ENCODE results near the gene NUTF2. TPM values are rescaled to one million over a fixed set of nuclear protein-coding genes. Genes with fewer than 3 reads are reported as not detected.
"Not testable (repeated sequence)": the region's sequence is repeated elsewhere in the genome, so short reads cannot be mapped to it uniquely, and the experiment has no call there.

The NUTF2 gene
- total RNA-seq, 1 experiment from 2014 or later = 178 TPM

GRCh38 chr16:67892375-67892774 lies 45.6 kb downstream of the NUTF2 start:
- no peaks in the 10 kb centered on the region for H3K9me3 ChIP-seq
- no peaks in the 10 kb centered on the region for H3K27me3 ChIP-seq
- DNase-seq = no peak
- peak overlapping the region; percentile 75 for H3K4me3 ChIP-seq
- H3K36me3 ChIP-seq = no peaks in the 10 kb centered on the region

DNA sequence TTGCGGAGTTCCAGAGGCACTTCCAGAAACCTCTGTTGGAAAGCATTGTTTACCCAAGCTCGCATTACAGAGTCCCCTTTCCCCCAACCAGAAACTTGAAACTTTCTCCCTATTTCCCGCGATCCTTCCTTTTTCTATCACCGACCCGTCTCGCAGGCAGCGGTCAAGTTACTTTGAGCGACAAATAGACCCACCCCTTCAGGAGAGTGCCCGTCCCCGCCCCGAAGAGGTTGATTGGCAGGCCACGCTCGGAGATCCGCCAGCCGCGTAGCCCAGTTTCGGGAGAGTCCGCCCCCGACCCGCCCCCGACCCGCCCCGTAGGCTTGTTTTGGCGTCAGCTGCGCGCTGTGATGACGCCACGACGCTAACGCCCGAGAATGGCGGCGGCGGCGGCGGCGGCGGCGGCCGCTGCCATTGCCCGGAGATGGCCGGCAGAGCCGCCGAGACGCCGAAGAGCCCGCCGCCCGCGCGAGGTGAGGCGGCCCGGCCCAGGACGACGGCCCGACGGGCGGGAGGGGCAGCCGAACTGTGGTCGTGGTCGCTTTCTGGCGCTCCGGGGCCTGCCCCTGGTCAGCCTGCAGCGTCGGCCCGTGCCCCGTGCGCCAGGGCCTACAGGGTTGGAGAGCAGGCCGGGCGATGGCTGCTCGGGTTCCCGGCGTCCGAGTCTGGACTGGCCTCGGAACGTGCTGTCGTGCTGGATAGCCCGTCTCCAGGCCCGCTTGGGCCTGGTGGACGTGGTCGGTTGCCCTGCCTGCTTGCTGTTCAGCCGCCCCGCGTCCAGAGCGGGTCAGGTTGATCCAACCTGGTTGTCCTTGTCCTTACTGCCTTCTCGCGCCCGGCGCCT lies 46.4 kb downstream of the NUTF2 start, which contains the start of gene PSKH1:
PSKH1 (plus strand) TSS at position 356 of the 844 bp plus-strand sequence. CDS start 15,496 bp downstream, outside the sequence.
- Histone ChIP-seq H3K27me3 (no peaks in the 10 kb centered on the region), H3K4me3 (peak within 1 kb of the TSS; percentile 75), H3K9me3 (no peaks in the 10 kb centered on the region), H3K36me3 (no peaks in the 10 kb centered on the region)
- DNase-seq = peak; percentile 88

GRCh38 chr16:67893743-67894399 lies 47.1 kb downstream of the NUTF2 start:
- Histone ChIP-seq H3K4me3 (peak overlapping the region; percentile 75), H3K27me3 (no peaks in the 10 kb centered on the region), H3K36me3 (no peaks in the 10 kb centered on the region), H3K9me3 (no peaks in the 10 kb centered on the region)
- no peak for DNase-seq

- H3K4me3 ChIP-seq = no peak overlapping the region
- peak; percentile 20 for DNase-seq
- H3K36me3 ChIP-seq = no peaks in the 10 kb centered on the region
- H3K27me3 ChIP-seq = no peaks in the 10 kb centered on the region
- no peaks in the 10 kb centered on the region for H3K9me3 ChIP-seq
Measured at GRCh38 chr16:67897231-67897630, 50.5 kb downstream of the NUTF2 start.

GRCh38 chr16:67901734-67902133 lies 55.0 kb downstream of the NUTF2 start:
- Histone ChIP-seq H3K9me3 (no peaks in the 10 kb centered on the region), H3K36me3 (no peaks in the 10 kb centered on the region), H3K27me3 (no peaks in the 10 kb centered on the region), H3K4me3 (no peak overlapping the region)
- no peak for DNase-seq

DNA sequence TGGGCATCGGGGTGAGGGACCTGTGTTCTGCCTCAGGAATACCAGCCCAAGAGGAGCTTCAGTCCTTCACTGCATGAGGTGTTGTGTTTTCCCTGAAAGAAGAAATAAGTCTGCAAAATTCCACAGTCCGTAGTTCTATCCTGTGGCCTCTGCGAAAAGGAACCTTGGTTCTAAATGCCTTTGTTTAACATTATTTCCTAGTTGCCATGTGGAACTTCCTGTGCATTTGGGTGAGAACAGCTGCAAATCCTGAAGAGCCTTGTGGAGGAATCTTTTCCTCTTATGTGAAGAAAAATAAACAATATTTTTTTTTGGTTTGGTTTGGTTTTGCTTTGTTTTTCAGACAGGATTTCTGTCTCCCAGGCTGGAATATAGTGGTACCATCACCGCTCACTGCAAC lies 56.1 kb downstream of the NUTF2 start:
- Histone ChIP-seq H3K9me3 (no peaks in the 10 kb centered on the region), H3K4me3 (no peak overlapping the region), H3K36me3 (no peaks in the 10 kb centered on the region), H3K27me3 (no peaks in the 10 kb centered on the region)
- DNase-seq = no peak

GRCh38 chr16:67907397-67908180 lies 60.9 kb downstream of the NUTF2 start:
- Histone ChIP-seq H3K27me3 (no peaks in the 10 kb centered on the region), H3K36me3 (no peaks in the 10 kb centered on the region), H3K9me3 (no peaks in the 10 kb centered on the region), H3K4me3 (no peak overlapping the region)
- no peak for DNase-seq

DNA sequence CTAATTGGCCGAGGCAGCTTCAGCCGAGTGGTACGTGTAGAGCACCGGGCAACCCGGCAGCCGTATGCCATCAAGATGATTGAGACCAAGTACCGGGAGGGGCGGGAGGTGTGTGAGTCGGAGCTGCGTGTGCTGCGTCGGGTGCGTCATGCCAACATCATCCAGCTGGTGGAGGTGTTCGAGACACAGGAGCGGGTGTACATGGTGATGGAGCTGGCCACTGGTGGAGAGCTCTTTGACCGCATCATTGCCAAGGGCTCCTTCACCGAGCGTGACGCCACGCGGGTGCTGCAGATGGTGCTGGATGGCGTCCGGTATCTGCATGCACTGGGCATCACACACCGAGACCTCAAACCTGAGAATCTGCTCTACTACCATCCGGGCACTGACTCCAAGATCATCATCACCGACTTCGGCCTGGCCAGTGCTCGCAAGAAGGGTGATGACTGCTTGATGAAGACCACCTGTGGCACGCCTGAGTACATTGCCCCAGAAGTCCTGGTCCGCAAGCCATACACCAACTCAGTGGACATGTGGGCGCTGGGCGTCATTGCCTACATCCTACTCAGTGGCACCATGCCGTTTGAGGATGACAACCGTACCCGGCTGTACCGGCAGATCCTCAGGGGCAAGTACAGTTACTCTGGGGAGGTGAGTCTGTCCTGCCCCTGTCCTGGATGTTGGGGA lies 62.5 kb downstream of the NUTF2 start:
- H3K4me3 ChIP-seq = no peak overlapping the region
- H3K9me3 ChIP-seq = no peaks in the 10 kb centered on the region
- no peaks in the 10 kb centered on the region for H3K36me3 ChIP-seq
- H3K27me3 ChIP-seq = no peaks in the 10 kb centered on the region
- no peak for DNase-seq

DNA sequence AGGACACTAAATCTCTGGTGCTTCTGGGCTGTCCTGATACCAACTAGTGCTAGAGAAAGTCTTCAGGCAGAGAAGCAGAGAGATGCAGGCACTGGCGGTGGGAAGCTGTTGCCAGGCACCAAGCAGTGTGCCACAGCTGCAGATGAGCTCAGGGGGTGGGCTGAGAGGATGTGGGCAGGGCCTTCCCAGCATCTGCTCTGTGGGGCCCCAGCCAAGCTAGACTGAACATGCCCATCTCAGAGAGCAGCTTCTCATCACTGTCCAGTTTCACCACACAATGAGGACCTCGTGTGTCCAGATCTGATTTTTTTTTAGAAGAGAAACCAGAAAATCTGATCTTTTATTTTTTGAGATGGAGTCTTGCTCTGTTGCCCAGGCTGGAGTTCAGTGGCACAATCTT lies 63.4 kb downstream of the NUTF2 start:
- H3K9me3 ChIP-seq = no peaks in the 10 kb centered on the region
- H3K4me3 ChIP-seq = no peak overlapping the region
- DNase-seq = peak; percentile 16
- H3K27me3 ChIP-seq = no peaks in the 10 kb centered on the region
- no peaks in the 10 kb centered on the region for H3K36me3 ChIP-seq

- H3K36me3 ChIP-seq = no peaks in the 10 kb centered on the region; the same call in 1 of the 2 replicates
- no peak overlapping the region for H3K4me3 ChIP-seq
- H3K9me3 ChIP-seq = no peaks in the 10 kb centered on the region
- DNase-seq = no peak
- no peaks in the 10 kb centered on the region for H3K27me3 ChIP-seq
Measured at GRCh38 chr16:67914758-67915495, 68.2 kb downstream of the NUTF2 start.

DNA sequence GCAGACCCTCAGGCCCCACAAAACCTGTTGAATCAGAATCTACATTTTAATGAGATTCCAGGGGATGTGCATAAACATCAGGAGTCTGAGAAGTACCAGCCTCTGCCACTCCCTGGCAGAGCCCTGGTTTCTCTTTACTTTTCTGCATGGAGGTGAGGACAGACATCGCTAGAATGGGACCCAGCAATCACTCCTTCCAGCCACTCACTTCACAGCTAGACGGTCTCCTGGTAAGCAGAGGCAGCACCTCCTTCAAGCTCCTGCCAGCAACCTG lies 68.7 kb downstream of the NUTF2 start:
- H3K4me3 ChIP-seq, DNase-seq, H3K27me3 ChIP-seq, H3K36me3 ChIP-seq, H3K9me3 ChIP-seq: not testable (repeated sequence)

- Histone ChIP-seq H3K36me3 (no peaks in the 10 kb centered on the region; the same call in 1 of the 2 replicates), H3K4me3 (no peak overlapping the region), H3K27me3 (no peaks in the 10 kb centered on the region), H3K9me3 (no peaks in the 10 kb centered on the region)
- no peak for DNase-seq
Measured at GRCh38 chr16:67915831-67916723, 69.3 kb downstream of the NUTF2 start.

- peak; percentile 40 for DNase-seq
Measured at GRCh38 chr16:67917140-67917851, 70.6 kb downstream of the NUTF2 start.

DNA sequence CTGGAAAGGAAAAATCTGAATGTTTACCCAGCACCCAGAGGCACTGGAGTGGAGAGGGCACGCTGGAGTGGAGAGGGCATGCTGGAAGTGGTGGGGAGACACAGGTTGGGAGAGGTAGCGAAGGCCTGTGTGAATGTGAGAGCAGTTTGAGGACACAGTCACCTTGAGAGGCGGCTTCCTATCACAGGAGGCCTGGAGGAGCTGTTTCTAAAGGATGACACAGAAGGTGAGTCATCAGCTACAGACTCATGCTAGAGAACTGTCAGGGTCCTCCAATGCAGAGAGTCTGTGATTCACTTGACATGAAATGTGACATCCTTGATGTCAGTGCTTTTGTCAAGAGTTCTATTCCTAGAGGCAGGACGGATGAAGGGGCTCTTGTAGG lies 71.1 kb downstream of the NUTF2 start:
- no peaks in the 10 kb centered on the region for H3K9me3 ChIP-seq
- peak; percentile 34 for DNase-seq
- H3K27me3 ChIP-seq = no peaks in the 10 kb centered on the region
- no peaks in the 10 kb centered on the region; the same call in 1 of the 2 replicates for H3K36me3 ChIP-seq
- no peak overlapping the region for H3K4me3 ChIP-seq

More at GRCh38 chr16:67917140-67917851, 70.6 kb downstream of the NUTF2 start:
- Histone ChIP-seq H3K36me3 (no peaks in the 10 kb centered on the region; the same call in 1 of the 2 replicates), H3K9me3 (no peaks in the 10 kb centered on the region), H3K4me3 (no peak overlapping the region), H3K27me3 (no peaks in the 10 kb centered on the region)
